SIG-M5 (cell line): ENCODE measurements around the gene GPALPP1.
"Not testable (repeated sequence)": the region's sequence is repeated elsewhere in the genome, so short reads cannot be mapped to it uniquely, and the experiment has no call there.

Experiments used
- DNase-seq: peaks from one replicate; lab custom pipeline; 2025; lab: John Stamatoyannopoulos, UW

The GPALPP1 gene

DNA sequence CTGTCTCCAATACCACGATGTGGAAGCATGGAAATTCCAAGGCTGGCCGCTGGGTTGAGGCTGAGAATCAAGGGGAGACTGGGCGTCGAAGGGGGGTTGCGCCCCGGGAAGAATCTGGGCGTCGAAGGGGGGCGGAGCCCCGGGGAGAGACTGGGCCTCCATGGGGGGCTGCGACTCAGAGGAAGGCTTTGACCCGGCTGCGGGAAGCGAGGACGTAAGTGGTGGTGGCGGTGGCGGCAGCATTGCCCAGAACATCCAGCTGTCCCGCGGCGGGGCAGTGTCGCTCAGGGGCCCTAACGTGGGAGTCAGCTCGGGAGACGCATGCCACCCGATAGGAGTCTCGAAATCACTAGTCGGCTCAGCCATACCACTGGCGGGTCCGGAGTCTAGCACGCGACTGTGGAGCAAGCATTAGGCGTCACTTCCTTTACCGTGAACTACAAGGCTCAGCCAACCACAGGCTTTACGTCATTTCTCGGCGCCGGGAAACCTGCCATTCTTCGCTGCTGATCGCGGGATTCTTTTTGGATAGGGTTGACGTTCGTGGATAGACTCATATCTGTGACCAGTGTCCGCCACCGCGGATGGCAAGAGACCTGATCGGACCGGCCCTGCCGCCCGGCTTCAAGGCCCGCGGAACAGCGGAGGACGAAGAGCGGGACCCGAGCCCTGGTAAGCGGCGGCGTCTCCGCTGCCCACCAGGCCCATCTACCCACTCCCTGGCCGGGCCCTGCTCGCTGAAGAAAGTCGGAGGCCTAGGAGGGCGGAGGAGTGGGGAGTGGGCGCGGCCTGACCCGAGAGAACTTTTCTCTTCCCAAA, at the start of gene GPALPP1, which contains the start of gene NUFIP1:
GPALPP1 (plus strand) TSS at position 468 of the 819 bp plus-strand sequence; CDS start at position 585, 117 bp downstream.
NUFIP1 (minus strand) TSS at position 401 of the 819 bp plus-strand sequence; CDS start at position 366, 35 bp downstream.
- peak; percentile 93 for DNase-seq

DNA sequence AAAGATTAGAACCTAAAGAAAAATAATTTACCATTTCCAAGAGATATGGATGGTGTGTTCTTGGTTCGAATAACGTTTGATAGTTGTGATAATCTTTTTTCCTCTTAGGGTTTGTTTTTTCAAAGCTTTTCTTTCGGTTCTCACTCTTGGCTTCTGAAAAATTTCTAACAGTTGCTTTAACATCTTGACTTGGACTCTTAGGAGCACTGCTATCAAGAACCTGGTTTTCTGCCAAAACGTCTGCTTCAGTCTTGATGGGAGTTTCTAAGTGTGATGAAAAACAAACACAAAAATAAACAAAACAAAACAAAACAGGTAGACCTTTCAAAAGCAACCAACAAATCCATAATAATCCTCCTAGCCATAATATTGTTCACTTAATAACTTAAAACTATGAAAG, 45.9 kb upstream of the GPALPP1 start:
- DNase-seq = not testable (repeated sequence)

DNA sequence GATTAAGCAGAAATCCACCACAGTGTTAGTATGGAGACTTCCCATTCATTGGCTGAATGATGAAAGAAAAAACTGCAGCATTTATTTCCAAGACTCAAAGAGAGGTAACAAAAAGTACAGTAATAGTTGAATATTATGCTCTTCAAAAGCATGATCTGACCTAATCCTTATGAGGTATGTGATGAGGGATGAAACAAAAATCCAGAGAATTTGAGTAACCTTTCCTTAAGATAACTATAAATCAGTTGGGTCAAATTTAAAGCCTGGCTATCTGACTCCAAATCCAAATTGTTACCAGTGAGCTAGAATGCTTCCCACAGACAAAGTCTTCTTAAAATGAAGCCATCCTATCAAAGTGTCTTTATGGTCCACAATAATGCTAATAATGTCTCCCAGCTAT, 38.2 kb upstream of the GPALPP1 start:
- DNase-seq = no peak

DNA sequence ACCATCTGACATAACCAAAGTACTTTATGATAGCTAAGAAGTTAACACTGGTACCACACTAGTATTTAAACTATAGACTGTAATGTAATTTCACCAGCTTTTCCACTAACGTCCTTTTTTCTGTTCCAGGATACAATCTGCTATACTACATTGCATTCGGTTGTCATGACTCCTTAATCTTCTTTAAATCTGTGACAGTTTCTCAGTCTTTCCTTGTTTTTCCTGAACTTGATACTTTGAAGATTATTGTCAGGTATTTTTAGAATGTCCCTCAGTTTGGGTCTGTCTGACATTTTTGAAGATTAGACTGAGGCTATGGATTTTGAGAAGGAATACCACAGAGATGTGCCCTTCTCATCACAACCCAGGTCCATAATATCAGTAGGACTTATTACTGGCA, 36.7 kb upstream of the GPALPP1 start:
- DNase-seq = no peak

GRCh38 chr13:44954224-44954623, 35.1 kb upstream of the GPALPP1 start:
- no peak for DNase-seq

GRCh38 chr13:44955406-44955805, 33.9 kb upstream of the GPALPP1 start:
- DNase-seq = no peak

DNA sequence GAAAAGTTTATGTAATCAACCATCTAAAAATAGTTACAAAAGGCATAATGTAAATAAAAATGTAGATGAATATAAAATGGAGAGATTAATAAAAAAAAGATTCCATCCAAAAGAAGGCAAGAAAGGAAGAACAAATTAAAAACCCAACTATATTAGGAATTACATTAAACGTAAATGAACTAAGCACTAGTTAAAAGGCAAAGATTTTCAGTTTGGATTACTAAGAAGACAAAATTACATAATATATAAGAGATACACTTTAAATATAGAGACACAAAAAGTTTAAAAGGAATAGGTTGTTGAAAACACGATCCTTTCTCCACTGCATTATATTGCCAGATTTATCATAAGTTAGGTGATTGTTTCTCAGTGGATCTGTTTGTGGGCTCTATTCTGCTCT, 27.3 kb upstream of the GPALPP1 start:
- DNase-seq = no peak

GRCh38 chr13:44967704-44968433, 21.5 kb upstream of the GPALPP1 start:
- no peak for DNase-seq

GRCh38 chr13:44968434-44968815, 20.9 kb upstream of the GPALPP1 start:
- no peak for DNase-seq

GRCh38 chr13:44969551-44970484, 19.5 kb upstream of the GPALPP1 start:
- DNase-seq = no peak

DNA sequence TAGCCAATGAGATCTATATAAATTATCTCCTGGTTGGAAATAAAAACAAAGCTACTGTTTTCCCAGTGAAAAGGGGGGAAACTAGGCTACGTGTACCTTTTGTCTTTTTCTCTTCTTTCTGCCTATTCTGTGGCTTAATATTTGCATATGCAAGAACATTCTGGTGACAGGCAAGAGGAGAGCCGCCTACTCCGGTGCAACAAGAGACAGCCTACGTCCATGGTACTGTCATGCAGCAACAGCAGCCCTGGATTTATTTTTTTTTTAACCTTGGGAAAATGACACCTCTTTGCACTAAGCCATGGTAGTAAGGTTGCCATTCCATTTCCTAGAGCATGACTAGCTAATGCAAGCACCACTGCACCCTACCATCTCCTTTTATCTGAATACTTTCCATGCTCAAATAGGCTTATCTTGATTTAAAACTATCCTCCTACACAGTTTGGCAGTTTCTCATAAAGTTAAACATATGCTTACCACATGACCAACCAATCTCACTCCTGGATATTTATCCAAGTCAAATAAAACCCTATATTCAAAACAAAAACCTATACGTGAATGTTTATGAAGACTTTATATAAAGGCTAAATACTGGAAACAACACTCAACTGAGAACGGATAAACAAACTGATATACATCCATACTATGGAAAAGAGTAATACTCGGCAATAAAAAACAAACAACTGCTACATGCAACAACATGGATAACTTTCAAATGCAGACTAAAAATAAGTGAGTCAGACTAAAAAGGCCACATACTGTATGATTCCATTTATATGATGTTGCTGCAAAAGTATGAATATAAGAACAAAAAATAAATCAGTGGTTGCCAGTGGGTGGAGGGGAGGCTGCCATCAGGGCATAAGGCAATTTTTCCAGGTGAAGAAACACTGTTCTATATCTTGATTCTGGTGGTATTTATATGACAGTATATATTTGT, 17.4 kb upstream of the GPALPP1 start:
- DNase-seq = no peak

DNA sequence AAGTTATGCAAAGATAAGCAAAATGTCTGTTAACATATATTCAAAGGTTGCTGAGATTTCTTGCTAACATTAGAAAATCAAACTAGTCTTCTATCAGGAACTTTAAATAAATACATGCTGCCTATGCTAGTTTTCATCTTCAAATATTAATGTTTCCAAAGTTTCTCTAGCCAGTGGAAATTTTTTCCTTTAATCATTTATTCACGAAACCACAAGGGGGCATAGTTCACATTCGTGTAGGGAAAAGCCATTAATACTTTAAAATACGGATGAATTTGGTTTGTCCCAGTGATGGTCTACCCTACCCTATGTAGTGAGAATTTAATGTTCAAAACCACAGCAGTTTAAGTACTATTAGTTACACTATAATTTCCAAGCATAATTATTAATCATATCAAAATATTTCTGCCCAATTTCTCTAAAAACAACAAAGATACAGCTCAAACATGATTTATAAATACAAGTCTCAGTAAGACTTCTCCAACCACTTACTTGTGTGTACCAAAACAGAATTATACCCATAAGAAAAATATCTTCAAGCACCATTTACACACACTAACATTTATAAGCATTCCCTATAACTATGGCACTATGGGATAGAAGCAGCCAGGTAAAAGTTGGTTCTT, 16.3 kb upstream of the GPALPP1 start:
- no peak for DNase-seq

- DNase-seq = no peak
These were observed 15.1 kb upstream of the GPALPP1 start for GRCh38 chr13:44974056-44974793.

GRCh38 chr13:44976196-44976595, 13.1 kb upstream of the GPALPP1 start:
- DNase-seq = no peak

DNA sequence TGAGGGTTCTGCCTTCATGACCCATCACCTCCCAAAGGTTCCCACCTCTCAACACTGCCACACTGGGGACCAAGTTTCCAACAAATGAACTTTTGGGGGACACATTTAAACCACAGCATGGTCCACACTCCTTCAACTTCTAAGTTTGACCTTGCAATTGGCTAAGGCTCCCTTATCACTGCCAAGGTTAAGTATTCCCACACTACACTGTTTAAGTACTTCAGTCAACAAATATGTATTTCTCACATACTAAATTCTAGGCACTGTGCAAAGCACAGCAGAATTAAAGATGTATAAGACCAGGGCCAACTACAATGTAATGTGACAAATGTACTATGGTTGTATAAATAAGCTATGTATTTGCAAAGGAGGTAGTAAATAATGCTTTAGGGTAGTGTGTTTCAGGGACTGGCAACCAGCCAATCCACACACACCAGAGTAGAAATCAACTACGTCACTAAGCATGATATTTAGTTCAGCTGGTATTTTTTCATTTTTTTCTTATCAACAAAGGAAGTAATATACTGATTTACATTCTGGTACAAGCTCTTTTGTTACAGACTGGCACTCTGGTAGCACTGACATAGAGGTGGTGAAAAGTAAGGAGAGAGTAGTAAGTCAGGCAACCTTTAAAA, 12.3 kb upstream of the GPALPP1 start:
- DNase-seq = no peak

DNA sequence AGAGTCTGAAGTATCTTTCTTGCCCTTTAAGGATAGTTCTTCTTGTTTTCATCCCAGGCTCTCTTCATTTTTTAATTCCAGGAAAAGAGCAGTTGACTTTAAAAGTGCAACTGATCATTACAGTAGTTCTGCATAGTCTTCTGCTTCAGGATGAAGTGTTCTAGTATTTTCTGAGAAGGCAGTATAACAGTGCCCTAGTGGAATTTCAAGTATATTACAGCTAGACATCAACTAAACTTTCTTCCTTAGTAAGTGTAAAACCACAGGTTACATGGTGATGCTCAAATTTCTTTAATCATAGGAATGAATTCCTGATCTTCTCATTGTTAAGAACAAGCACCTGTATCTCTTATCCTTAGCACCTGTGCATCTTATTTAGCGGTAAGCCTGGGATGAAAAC, 11.0 kb upstream of the GPALPP1 start:
- DNase-seq = no peak

GRCh38 chr13:44989941-44990340, 603 bp downstream of the GPALPP1 start:
- no peak for DNase-seq

DNA sequence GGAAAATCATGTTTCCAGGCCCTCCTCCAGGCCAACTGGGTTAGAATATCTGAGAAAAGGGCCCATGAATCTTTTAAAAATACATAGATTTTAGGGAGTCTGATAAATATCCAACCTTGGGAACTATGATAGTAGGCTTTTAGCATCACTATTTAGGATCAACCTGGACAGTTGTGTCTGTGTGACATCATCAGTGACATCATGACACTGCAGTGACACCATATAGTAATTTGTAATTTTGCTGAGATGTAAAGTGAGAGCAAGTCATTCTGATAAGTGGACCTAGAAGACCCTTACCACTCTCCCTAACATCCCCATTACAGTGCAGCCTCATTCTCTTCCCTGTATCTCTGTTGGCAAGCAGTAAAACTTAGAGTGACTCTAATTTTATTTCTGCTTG, 14.1 kb downstream of the GPALPP1 start:
- no peak for DNase-seq

GRCh38 chr13:45004096-45004495, 14.8 kb downstream of the GPALPP1 start:
- DNase-seq = no peak
